Ovary (tissue), 9 donors: ENCODE results near the gene CEP89. TPM values are rescaled to one million over a fixed set of nuclear protein-coding genes. Genes with fewer than 3 reads are reported as not detected.
"Not testable (repeated sequence)": the region's sequence is repeated elsewhere in the genome, so short reads cannot be mapped to it uniquely, and the experiment has no call there.

Experiments
- DNase-seq, 5 donors: peaks; one replicate each; pipeline ENCODE4 v3.0.0-alpha.2; 2019 to 2020
- H3K27ac ChIP-seq, 2 donors: fragments of 200-600 bp; one replicate each; pipeline versions ENCODE4 v1.5.1 to v1.8.0; 2019 to 2022
- H3K27me3 ChIP-seq: fragments of 200-600 bp; one replicate; pipeline ENCODE4 v1.8.0; 2022
- H3K36me3 ChIP-seq: fragments of 200-600 bp; sonication (generic); one replicate; pipeline ENCODE4 v1.5.1; 2019
- H3K4me1 ChIP-seq: one replicate; pipeline ENCODE4 v1.8.1; 2013; ENCODE audit warnings: mild to moderate bottlenecking, moderate library complexity; ENCODE audit not compliant: insufficient read depth
- H3K4me3 ChIP-seq: fragments of 200-600 bp; sonication (generic); one replicate; pipeline ENCODE4 v1.5.1; 2017
- H3K9me3 ChIP-seq, 2 donors: fragments of 200-600 bp in 1 of 2; sonication (generic) in 1 of 2; one replicate each; pipeline versions ENCODE4 v1.5.1 to v1.8.1; 2013 to 2019; ENCODE audit warnings: mild to moderate bottlenecking in 1 of 2, moderate library complexity in 1 of 2
- EP300 ChIP-seq: sonication (generic); formaldehyde crosslinking; IDR thresholded peaks from one replicate; pipeline ENCODE4 v1.6.1; 2017; ENCODE audit warnings: antibody characterized with exemption
- POLR2A ChIP-seq: fragments of 450-650 bp; IDR thresholded peaks from one replicate; pipeline ENCODE4 v1.6.1; 2017; ENCODE audit warnings: antibody characterized with exemption, mild to moderate bottlenecking, moderate library complexity
- WGBS, 3 donors: extraction: QIAGEN DNeasy Blood & Tissue Kit in 1 of 3; methylation state at CpG; one replicate each; pipeline versions ENCODE4 v1.1.5 to v1.1.7; 2013 to 2017; 5-methylcytosine and 5-hydroxymethylcytosine counted together
- intact Hi-C, 4 donors: fragments of 100-400 bp; cut with DNase I; formaldehyde crosslinking; loops; one replicate each; pipeline versions ENCODE4 v1.11.0 to v1.15.1; 2022 to 2023
- polyA plus RNA-seq, 2 donors: library from polyadenylated mRNA; stranded (reverse); fragments of 200-250 nt in 1 of 2; fragments of 350-450 nt in 1 of 2; fragmentation: Illumina TruSeq in 1 of 2; extraction: RNeasy Lipid Tissue Mini Kit (QIAGEN cat#74804) in 1 of 2; gene quantifications; one replicate each; pipeline ENCODE4 v1.2.3, GENCODE V29; 2013 to 2014
- total RNA-seq, 7 donors: library from RNA; depleted of rRNA in 2 of 7; stranded (reverse); fragments of >200 nt in 2 of 7; fragmentation: NEBNext Ultra II Directional in 3 of 7; extraction: Animal tissue kit (Norgen Biotek cat#: 25700) in 3 of 7; gene quantifications; one replicate each; pipeline versions ENCODE4 v1.1.0 to v1.2.4, GENCODE V29; 2016 to 2023
- TF ChIP-seq, protein P1 (sequence below), 3 donors: fragments of 450-650 bp in 2 of 3; fragments of 200-600 bp in 1 of 3; IDR thresholded peaks; one replicate each; pipeline versions ENCODE4 v1.5.1 to v1.8.0; 2016 to 2022; ENCODE audit warnings: antibody characterized with exemption in 3 of 3, mild to moderate bottlenecking in 1 of 3
- donor health status: DM: no; HTN: no; CAD: no; lungs with moderate emphysema.
- donor health status: DM: no; HTN: no; CAD: no.
- donor health status: Bipolar disorder and iron deficiency.
- donor health status: DM: yes; HTN: yes; CAD: no.
- donor health status: DM: no; HTN: no; CAD: no.
- donor health status: DM: yes; HTN: yes; CAD: no.

CEP89 gene
- total and polyA plus RNA-seq, 9 donors, result 13.0 to 28.3 (median 23.1) TPM

DNA sequence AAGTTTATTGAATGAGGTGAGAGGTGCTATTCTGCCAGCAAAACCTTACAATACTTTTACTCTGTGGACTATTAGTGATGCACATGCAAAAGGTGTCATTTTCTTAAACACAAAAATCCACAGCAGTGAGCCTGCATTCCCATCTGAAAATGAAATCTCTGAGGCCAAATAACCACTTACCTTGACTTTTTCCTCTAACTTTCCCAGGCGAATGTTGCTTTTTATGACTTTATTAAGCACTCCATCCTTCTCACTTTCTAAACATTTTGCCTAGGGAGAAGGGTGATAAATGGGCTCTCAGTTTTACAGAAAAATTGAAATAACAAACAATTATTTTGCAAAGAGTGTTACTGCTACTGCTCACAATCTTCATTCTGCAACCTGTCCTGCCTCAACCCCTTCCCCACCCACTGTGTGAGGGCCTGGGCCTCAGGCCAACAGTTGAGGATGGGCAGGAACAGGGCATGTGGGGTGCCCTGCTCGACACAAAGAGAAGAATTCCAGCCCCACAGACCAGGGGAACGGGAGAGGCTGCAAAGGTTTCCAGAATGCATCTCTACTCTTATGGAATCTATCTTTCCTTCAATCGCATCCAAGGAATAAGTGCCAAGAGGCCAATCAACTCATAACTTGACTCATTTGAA lies 84.1 kb downstream of the CEP89 start:
- Histone ChIP-seq H3K27me3 (no peaks in the 10 kb centered on the region), H3K4me3 (no peak overlapping the region), H3K4me1 (no peaks in the 10 kb centered on the region), H3K36me3 (no peaks in the 10 kb centered on the region), H3K9me3 (peaks cover 3 to 13% of the 10 kb centered on the region in 2 donors), H3K27ac (no peak overlapping the region)
- no peak for DNase-seq
- 85 to 95% (median 87%) methylated on average over 4 of the region's 4 CpGs for WGBS, 3 donors
- TF ChIP-seq POLR2A (no peak), EP300 (no peak)
- TF ChIP-seq, protein P1, sequence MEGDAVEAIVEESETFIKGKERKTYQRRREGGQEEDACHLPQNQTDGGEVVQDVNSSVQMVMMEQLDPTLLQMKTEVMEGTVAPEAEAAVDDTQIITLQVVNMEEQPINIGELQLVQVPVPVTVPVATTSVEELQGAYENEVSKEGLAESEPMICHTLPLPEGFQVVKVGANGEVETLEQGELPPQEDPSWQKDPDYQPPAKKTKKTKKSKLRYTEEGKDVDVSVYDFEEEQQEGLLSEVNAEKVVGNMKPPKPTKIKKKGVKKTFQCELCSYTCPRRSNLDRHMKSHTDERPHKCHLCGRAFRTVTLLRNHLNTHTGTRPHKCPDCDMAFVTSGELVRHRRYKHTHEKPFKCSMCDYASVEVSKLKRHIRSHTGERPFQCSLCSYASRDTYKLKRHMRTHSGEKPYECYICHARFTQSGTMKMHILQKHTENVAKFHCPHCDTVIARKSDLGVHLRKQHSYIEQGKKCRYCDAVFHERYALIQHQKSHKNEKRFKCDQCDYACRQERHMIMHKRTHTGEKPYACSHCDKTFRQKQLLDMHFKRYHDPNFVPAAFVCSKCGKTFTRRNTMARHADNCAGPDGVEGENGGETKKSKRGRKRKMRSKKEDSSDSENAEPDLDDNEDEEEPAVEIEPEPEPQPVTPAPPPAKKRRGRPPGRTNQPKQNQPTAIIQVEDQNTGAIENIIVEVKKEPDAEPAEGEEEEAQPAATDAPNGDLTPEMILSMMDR (IDR thresholded peaks at IDR 0.05), result no peak
- intact Hi-C loops, result no loop called here

DNA sequence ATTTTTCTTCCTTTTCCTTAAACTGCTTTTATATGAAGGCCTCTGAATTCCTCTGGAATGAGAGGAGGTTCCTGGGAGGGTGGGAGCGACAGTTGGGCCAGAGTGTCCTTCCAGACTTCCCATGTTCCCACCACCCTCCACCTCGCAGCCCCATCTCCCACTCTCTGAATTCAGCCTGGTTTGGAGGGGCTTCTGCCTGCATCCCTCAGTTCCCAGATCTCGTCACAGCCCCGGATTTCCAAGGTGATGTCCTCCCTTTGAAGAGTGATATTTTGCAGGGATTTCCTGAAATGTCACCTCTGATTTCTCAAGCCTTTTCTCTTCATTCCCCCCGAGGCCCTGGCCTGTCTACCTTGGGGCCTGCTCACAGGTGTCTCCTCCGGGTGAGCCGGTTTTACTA lies 85.5 kb downstream of the CEP89 start:
- Histone ChIP-seq H3K27me3 (no peaks in the 10 kb centered on the region), H3K4me3 (no peak overlapping the region), H3K4me1 (no peaks in the 10 kb centered on the region), H3K27ac (no peak overlapping the region), H3K36me3 (no peaks in the 10 kb centered on the region), H3K9me3 (peaks cover 0 to 7% of the 10 kb centered on the region in 2 donors)
- no peak for DNase-seq
- TF ChIP-seq, protein P1 (IDR thresholded peaks at IDR 0.05), result no peak
- TF ChIP-seq POLR2A, result no peak
- no peak for TF ChIP-seq EP300
- intact Hi-C loops, result no loop called here
- 82 to 92% (median 90%) methylated on average over 7 of the region's 7 CpGs for WGBS, 3 donors

GRCh38 chr19:32885255-32885654 lies 86.5 kb downstream of the CEP89 start:
- H3K4me3 ChIP-seq, H3K36me3 ChIP-seq, H3K9me3 ChIP-seq, intact Hi-C loops, H3K27me3 ChIP-seq, H3K27ac ChIP-seq, DNase-seq, H3K4me1 ChIP-seq: not testable (repeated sequence)
- 82 to 93% (median 93%) methylated on average over 5 of the region's 5 CpGs for WGBS, 3 donors

GRCh38 chr19:32881766-32882165 lies 90.0 kb downstream of the CEP89 start:
- no peaks in the 10 kb centered on the region for H3K27me3 ChIP-seq
- WGBS, 3 donors, result 83 to 93% (median 90%) methylated on average over 12 of the region's 12 CpGs
- intact Hi-C loops, result no loop called here
- DNase-seq, result no peak
- no peak overlapping the region for H3K27ac ChIP-seq
- H3K4me3 ChIP-seq, result no peak overlapping the region
- TF ChIP-seq POLR2A, result no peak
- no peaks in the 10 kb centered on the region for H3K9me3 ChIP-seq
- H3K4me1 ChIP-seq, result no peaks in the 10 kb centered on the region
- H3K36me3 ChIP-seq, result no peaks in the 10 kb centered on the region

GRCh38 chr19:32880622-32881021 lies 91.1 kb downstream of the CEP89 start:
- WGBS, 3 donors, result 81 to 92% (median 92%) methylated on average over 2 of the region's 2 CpGs
- Histone ChIP-seq H3K4me1 (no peaks in the 10 kb centered on the region), H3K4me3 (no peak overlapping the region), H3K36me3 (no peaks in the 10 kb centered on the region), H3K27me3 (no peaks in the 10 kb centered on the region), H3K27ac (no peak overlapping the region), H3K9me3 (no peaks in the 10 kb centered on the region)
- no peak for DNase-seq
- TF ChIP-seq, protein P1 (IDR thresholded peaks at IDR 0.05), result no peak
- TF ChIP-seq EP300, result no peak
- TF ChIP-seq POLR2A, result no peak
- intact Hi-C loops, result no loop called here
